NCI-H1694 (cell line): ENCODE measurements around the gene ZBED2.

Experiments used
- DNase-seq: peaks from one replicate; lab custom pipeline; 2025; lab: John Stamatoyannopoulos, UW

Gene ZBED2

DNA sequence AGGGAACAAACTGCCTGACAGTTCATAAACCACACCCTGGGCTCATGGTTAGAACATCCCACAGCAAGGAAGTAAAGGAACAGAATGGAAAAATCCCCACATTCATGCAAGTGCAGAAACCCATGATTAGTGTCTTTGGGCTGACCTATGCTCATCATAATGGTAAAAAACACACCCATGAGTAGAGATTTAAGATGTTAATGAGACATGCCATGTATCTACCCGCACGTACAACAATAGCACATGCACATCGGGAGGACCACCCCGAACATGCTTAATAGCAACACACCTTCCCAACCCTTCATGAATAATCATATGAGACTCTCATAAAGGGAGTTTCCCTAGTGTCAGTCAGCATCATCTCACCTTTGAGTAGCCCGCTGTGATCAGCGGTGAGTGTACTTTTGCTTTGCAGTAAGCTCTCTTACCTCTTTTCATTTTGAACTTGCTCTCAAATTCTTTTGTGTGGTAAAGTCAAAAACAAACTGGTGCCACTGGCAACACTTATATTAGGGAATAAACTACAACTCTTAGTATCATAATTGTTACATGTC, 23.2 kb downstream of the ZBED2 start:
- no peak for DNase-seq

DNA sequence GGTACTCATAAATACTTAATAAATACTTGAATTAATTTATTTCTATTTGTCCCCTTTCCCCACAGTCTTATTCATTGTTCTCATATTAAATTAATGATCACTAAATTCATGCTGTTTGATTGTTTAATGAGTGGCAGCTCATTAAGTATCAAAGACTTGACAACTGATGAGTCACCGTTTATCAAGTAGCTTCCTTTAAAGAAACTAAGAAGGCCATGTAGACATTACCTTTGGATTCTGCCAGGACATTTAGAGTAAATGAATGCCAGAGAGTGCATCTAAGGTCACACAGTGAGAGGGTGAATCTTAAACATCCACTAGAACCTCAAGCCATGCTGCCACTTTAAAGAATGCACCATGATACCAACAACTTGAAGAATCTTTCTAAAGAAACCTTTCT, 23.9 kb downstream of the ZBED2 start:
- DNase-seq = no peak

DNA sequence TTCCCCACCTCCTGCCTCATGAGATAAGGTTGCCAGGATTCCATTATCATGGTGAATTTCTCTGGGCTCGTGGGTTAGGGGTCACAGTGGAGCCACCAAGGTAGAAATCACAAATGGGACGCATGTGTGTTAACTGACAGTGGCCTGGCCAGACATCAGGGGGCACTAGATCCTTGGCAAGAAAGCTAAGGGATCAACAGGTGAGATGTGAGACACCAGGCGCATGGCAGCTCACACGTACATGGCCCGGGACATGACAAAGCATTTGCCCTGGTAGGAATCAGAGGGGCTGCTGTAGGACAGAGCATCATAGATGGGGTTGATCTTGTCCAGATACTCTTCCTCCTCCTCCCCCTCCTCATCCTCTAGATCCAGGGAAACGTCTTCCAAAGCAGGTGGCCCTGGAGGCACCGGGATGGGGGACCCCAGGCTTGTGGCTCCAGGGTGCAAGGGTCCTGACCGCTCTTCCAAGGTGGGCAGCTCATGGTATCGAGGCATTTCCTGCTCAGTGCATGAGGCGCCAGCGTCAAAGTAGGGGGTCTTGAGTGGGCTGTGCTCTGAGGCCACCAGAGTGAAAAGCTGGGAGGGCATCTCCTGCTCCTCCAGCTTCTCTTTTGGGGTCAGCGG, 24.6 kb downstream of the ZBED2 start:
- no peak for DNase-seq

DNA sequence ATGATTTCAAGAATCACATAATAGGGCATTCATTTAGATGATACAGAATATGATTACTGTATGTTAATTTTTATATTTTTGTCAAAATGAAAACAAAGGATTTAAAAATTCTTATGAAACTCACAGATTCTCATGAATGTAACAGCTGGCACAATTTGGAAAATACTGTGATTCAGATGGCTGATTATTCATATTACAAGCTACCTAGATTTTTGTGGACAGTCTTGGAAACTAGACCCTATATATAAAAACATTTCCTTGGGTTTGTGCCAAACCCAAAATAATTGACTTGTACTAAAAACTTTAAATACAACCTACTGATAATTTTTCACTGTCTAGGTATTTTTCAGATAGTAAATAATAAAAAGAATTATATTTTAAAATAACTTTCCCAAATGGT, 26.2 kb downstream of the ZBED2 start:
- no peak for DNase-seq

DNA sequence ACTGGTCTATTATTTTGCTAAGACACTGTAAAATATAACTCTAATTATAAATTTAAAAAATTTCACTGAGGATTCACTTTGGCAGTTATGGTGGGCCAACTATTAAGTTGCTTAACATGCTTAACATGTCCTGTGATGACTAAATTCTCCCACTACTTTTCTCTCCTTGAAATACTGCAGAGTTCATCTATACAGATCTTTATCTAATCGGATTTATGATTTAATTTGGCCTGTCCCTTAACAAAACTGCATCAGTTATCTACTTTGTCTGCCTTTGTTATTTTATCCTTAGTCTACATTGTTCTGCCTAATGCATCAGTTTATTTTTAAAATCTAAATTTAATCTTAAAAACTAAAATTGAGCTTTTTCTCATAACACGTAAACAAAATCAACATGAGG, 26.8 kb downstream of the ZBED2 start:
- no peak for DNase-seq

DNA sequence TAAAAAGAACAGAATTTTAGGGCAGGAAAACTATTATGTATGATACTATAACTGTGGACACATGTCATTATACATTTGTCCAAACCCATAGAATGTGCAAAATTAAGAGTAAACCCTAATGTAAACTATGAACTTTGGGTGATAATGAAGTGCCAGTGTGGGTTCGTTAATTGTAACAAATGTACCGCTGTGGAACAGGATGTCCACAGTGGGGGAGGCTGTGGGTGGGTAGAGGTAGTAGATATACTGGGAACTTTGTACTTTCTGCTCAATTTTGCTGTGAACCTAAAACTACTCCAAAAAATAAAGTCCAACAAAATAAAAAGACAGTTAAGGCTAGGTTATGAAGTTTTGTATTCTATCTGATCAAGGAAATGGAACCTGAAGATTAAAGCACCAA, 28.3 kb downstream of the ZBED2 start:
- no peak for DNase-seq

DNA sequence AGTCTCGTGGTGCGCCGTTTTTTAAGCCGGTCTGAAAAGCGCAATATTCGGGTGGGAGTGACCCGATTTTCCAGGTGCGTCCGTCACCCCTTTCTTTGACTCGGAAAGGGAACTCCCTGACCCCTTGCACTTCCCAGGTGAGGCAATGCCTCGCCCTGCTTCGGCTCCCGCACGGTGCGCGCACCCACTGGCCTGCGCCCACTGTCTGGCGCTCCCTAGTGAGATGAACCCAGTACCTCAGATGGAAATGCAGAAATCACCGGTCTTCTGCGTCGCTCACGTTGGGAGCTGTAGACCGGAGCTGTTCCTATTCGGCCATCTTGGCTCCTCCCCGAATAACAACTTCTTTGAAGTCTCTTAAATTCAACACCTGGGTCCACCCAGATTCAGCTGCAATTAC, 33.2 kb downstream of the ZBED2 start:
- peak; percentile 4 for DNase-seq

DNA sequence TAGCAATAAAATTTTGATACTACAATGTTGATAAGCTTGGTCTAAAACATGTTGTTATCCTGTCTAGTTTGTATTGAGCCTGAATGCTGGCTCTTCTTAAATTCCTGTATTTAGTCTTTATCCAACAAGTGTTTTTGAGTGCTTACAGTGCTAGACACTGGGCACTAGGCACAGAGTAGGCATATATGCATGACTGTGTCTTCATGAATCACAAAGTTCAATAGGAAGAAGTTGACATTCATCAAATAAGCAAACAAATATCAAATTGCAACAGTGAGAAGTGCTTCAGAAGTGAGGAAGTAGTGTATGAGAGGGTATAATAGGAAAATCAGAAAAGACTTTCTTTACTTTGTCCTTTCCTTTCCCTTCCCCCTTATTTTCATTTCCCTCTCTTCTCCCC, 46.4 kb downstream of the ZBED2 start:
- no peak for DNase-seq

DNA sequence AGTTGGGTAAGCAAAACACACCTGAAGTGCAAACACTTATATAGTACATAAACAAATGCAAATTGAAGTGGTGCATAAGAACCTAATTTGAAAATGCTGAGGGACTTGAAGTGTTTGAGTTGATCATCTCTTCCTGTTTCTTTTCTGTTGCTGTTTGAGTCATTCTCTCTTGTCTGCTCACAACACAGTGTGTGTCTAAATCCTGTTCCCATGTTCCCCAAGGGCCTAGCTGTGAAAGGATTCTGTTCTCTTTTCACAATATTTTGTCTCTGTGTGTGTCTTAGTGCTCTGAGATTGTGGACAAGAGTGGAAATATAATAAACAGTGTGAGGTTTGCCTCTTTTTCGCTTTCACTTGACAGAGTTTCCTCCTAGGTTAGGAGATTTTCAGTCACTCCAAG, 47.1 kb downstream of the ZBED2 start:
- no peak for DNase-seq

DNA sequence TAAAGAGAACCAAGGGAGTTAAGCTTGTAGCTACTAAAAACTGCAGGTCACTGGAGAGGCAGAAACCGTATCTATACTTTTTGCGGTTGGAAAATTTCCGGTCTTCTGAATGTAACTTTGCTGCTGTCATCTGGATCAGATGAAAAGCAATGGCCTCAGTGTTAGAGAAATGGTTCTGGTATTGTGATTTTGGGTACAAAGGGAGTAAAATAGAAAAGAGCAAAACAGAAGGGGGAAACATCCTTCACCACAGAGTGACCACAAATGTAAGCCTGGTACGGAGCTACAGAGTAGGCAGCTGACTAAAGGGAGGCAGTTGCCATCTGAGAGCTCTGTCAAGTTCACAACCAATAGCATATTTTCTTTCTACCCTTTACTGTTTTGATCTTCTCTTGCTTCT, 47.5 kb downstream of the ZBED2 start:
- no peak for DNase-seq

DNA sequence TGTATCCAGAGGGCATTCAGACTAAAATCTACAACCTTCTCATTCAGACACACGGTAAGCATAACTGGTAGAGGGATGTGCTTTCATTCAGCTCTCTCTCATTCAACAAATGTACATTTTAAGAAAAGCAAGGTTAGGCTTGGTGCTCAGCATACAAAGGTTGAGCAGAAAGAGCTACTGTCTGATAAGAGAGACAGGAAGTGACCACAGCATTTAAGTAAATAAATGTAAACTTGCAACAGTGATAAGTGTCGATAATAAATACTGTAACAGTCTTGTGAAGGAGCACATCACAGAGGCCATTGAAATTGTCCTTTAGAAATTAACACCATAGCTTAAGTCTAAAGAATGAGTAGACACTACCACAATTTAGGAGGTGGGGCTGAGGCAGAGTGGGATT, 49.8 kb downstream of the ZBED2 start:
- no peak for DNase-seq
